K562 (cell line): ENCODE data around the gene NSUN3. TPM values are rescaled to one million over a fixed set of nuclear protein-coding genes. Genes with fewer than 3 reads are reported as not detected.
A peak's percentile ranks its signal among the peaks of the same experiment; 100 is the strongest.

ENCODE experiments used
- ATF7 ChIP-seq: fragments of 450-650 bp; IDR thresholded peaks from 2 replicates; pipeline ENCODE4 v1.7.1; 2014; ENCODE audit warnings: mild to moderate bottlenecking, moderate library complexity
- CC2D1A ChIP-seq: fragments of 450-650 bp; IDR thresholded peaks from 2 replicates; pipeline ENCODE4 v1.6.1; 2017; ENCODE audit warnings: mild to moderate bottlenecking
- CREBBP ChIP-seq: IDR thresholded peaks from one replicate; pipeline ENCODE4 v1.6.1; 2012; ENCODE audit warnings: low read depth, mild to moderate bottlenecking, control low read depth, inconsistent platforms, low read length
- FOXA1 ChIP-seq: fragments of 450-650 bp; IDR thresholded peaks from 2 replicates; pipeline ENCODE4 v1.6.1; 2016; ENCODE audit warnings: mild to moderate bottlenecking, borderline replicate concordance
- MAFF ChIP-seq: IDR thresholded peaks from 2 replicates; pipeline ENCODE4 v1.6.1; 2012; ENCODE audit warnings: low read length, improper control_type of control experiment
- MYBL2 ChIP-seq, 2 experiments: fragments of 450-650 bp in 1 of 2; sonication (generic) in 1 of 2; formaldehyde crosslinking in 1 of 2; IDR thresholded peaks; 2 replicates each; pipeline versions ENCODE4 v1.6.1 to v1.8.1; 2017 to 2022; ENCODE audit warnings: borderline replicate concordance in 1 of 2, inconsistent platforms in 1 of 2, low read depth in 1 of 2, mild to moderate bottlenecking in 1 of 2, missing genetic modification reagents in 1 of 2, moderate library complexity in 1 of 2
- NFE2 ChIP-seq: IDR thresholded peaks from 2 replicates; pipeline ENCODE4 v1.6.1; 2014; ENCODE audit warnings: antibody characterized with exemption, low read depth
- NFYB ChIP-seq: IDR thresholded peaks from 2 replicates; pipeline ENCODE4 v1.6.1; 2011; ENCODE audit warnings: mild to moderate bottlenecking, moderate library complexity; ENCODE audit not compliant: insufficient read length; ENCODE audit errors: extremely low read depth
- TRIM28 ChIP-seq: fragments of 450-650 bp; IDR thresholded peaks from 2 replicates; pipeline ENCODE4 v1.6.1; 2017
- U2AF1 ChIP-seq: fragments of 200-400 bp; formaldehyde crosslinking; optimal IDR thresholded peaks from 2 replicates; pipeline ENCODE3; 2017; ENCODE audit warnings: mild to moderate bottlenecking, low read depth, low read length, moderate library complexity
- YY1 ChIP-seq, 3 experiments: IDR thresholded peaks; 2 replicates each; pipeline ENCODE4 v1.6.1; 2011; ENCODE audit warnings: low read length in 2 of 3, mild to moderate bottlenecking in 2 of 3, moderate library complexity in 2 of 3, borderline replicate concordance in 1 of 3, control low read depth in 1 of 3, low read depth in 1 of 3; ENCODE audit not compliant: insufficient read depth in 3 of 3, insufficient replicate concordance in 2 of 3, control insufficient read depth in 1 of 3, insufficient read length in 1 of 3; ENCODE audit errors: extremely low read depth in 1 of 3
- ZBED1 ChIP-seq: IDR thresholded peaks from 2 replicates; pipeline ENCODE4 v1.6.1; 2014
- ZNF253 ChIP-seq: fragments of 250-450 bp; sonication (Bioruptor Pico); conservative IDR thresholded peaks from 2 replicates; pipeline ENCODE4 v1.6.1; 2021; ENCODE audit warnings: mild to moderate bottlenecking
- ZNF41 ChIP-seq: fragments of 250-450 bp; sonication (Bioruptor Pico); conservative IDR thresholded peaks from 2 replicates; pipeline ENCODE4 v1.4.0; 2020; ENCODE audit warnings: mild to moderate bottlenecking
- polyA plus RNA-seq, 8 experiments: library from polyadenylated mRNA; depleted of rRNA in 4 of 8; stranded (reverse) in 5 of 8; unstranded in 3 of 8; fragments of >200 nt; fragmentation: Nextera tagmentation in 2 of 8; fragmentation: Illumina TruSeq in 1 of 8; extraction: Ambion mirVana in 2 of 8; extraction: Trizol in 1 of 8; gene quantifications; 2 replicates each; pipeline versions ENCODE4 v1.2.1 to v1.2.3, GENCODE V29; 2011 to 2014; ENCODE audit warnings: inconsistent platforms in 1 of 8, missing spikeins in 1 of 8
- total RNA-seq, 7 experiments: library from RNA; depleted of rRNA in 6 of 7; stranded (reverse); fragments of >200 nt in 6 of 7; fragmentation: Illumina TruSeq in 2 of 7; extraction: Trizol in 2 of 7; gene quantifications; 2 replicates each; pipeline versions ENCODE4 v1.2.1 to v1.2.3, GENCODE V29; 2011 to 2021; ENCODE audit warnings: low replicate concordance in 1 of 7
- TF ChIP-seq, protein P1 (sequence below), 2 experiments: fragments of 450-650 bp; conservative IDR thresholded peaks; 2 replicates each; pipeline ENCODE4 v1.6.1; 2017; ENCODE audit warnings: mild to moderate bottlenecking in 2 of 2, moderate library complexity in 2 of 2
- TF ChIP-seq, protein P2 (sequence below), 2 experiments: fragments of 450-650 bp in 1 of 2; sonication (generic) in 1 of 2; formaldehyde crosslinking in 1 of 2; IDR thresholded peaks; 2 replicates each; pipeline versions ENCODE4 v1.7.1 to v1.9.0; 2016 to 2022; ENCODE audit warnings: inconsistent platforms in 1 of 2, mild to moderate bottlenecking in 1 of 2, missing genetic modification reagents in 1 of 2

Gene NSUN3
- total and polyA plus RNA-seq, 9 of the 15 experiments (the other 6 are each of a cell fraction or from before 2014, with no cell fraction given): 4.4 to 12.3 (median 7.6) TPM

DNA sequence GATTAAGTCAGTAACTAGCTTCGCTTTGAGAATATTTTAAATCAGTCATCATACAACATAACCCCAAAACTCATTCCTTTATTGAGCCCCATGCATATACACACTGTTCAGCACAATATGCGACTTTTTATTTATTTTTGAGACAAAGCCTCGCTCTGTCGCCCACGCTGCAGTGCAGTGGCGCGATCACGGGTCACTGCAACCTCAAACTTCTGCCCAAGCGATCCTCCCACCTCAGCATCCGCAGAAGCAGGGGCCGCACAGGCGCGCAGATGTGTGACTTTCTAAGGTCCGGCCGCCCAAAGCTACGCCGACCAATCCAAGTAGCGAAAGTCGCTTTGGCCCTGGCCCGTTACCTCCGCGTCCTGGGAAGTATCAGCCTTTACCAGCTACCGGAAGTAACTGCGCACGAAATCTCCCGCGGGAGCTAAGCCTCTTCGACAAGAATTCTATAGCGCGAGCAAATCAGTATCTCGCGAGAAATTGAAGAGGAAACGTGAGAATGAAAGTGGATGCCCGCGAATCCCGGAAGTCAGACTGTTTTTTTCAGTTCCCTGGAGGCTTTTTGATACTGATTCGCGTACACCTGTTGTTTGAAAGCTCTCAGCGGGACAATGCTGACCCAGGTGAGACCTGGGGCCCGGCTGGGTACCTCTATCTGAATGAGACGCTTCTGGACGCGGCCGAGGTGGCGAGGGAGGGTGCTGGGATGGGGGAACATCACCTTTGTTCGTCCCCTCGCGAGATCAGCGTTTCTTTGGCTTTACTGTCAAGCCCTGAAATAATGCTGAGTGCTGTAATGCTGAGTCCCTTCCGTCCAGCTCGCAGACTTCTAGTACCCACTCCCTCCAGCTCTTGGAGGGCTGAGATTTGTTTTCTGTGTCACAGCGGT is at the start of gene NSUN3, which contains the start of gene DHFR2 (continued):
- TF ChIP-seq U2AF1: no peak
- no peak for TF ChIP-seq FOXA1
- peak; percentile 35 for TF ChIP-seq MAFF
- TF ChIP-seq NFE2: peak; percentile 31; the same call in 1 of the 2 replicates
- no peak for TF ChIP-seq ZNF253 (CRISPR knock-in tag)
- TF ChIP-seq YY1 (IDR thresholded peaks at IDR 0.05; ENCODE audit: borderline replicate concordance in 1 of 3, control insufficient read depth in 1 of 3, extremely low read depth in 1 of 3, insufficient read depth in 3 of 3, insufficient read length in 1 of 3, insufficient replicate concordance in 2 of 3, low read depth in 1 of 3, low read length in 2 of 3): peak in 1 of 3 experiments; percentile 9
- TF ChIP-seq MYBL2 (IDR thresholded peaks at IDR 0.05; ENCODE audit: low read depth): peak; percentile 75
- TF ChIP-seq MYBL2 (CRISPR knock-in tag; IDR thresholded peaks at IDR 0.05; ENCODE audit: borderline replicate concordance): no peak
- TF ChIP-seq ZBED1: no peak
- TF ChIP-seq, protein P1, sequence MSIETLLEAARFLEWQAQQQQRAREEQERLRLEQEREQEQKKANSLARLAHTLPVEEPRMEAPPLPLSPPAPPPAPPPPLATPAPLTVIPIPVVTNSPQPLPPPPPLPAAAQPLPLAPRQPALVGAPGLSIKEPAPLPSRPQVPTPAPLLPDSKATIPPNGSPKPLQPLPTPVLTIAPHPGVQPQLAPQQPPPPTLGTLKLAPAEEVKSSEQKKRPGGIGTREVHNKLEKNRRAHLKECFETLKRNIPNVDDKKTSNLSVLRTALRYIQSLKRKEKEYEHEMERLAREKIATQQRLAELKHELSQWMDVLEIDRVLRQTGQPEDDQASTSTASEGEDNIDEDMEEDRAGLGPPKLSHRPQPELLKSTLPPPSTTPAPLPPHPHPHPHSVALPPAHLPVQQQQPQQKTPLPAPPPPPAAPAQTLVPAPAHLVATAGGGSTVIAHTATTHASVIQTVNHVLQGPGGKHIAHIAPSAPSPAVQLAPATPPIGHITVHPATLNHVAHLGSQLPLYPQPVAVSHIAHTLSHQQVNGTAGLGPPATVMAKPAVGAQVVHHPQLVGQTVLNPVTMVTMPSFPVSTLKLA (conservative IDR thresholded peaks at IDR 0.05): peak in 1 of 2 experiments; percentile 68; a peak in 2 of 4 replicates
- TF ChIP-seq CREBBP: no peak
- TF ChIP-seq TRIM28: no peak
- TF ChIP-seq, protein P2, sequence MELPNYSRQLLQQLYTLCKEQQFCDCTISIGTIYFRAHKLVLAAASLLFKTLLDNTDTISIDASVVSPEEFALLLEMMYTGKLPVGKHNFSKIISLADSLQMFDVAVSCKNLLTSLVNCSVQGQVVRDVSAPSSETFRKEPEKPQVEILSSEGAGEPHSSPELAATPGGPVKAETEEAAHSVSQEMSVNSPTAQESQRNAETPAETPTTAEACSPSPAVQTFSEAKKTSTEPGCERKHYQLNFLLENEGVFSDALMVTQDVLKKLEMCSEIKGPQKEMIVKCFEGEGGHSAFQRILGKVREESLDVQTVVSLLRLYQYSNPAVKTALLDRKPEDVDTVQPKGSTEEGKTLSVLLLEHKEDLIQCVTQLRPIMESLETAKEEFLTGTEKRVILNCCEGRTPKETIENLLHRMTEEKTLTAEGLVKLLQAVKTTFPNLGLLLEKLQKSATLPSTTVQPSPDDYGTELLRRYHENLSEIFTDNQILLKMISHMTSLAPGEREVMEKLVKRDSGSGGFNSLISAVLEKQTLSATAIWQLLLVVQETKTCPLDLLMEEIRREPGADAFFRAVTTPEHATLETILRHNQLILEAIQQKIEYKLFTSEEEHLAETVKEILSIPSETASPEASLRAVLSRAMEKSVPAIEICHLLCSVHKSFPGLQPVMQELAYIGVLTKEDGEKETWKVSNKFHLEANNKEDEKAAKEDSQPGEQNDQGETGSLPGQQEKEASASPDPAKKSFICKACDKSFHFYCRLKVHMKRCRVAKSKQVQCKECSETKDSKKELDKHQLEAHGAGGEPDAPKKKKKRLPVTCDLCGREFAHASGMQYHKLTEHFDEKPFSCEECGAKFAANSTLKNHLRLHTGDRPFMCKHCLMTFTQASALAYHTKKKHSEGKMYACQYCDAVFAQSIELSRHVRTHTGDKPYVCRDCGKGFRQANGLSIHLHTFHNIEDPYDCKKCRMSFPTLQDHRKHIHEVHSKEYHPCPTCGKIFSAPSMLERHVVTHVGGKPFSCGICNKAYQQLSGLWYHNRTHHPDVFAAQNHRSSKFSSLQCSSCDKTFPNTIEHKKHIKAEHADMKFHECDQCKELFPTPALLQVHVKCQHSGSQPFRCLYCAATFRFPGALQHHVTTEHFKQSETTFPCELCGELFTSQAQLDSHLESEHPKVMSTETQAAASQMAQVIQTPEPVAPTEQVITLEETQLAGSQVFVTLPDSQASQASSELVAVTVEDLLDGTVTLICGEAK (IDR thresholded peaks at IDR 0.05): no peak; the same call in 1 of the 2 replicates
- TF ChIP-seq, protein P2 (CRISPR knock-in tag; IDR thresholded peaks at IDR 0.05): no peak
- TF ChIP-seq ATF7: peak; percentile 57
- TF ChIP-seq NFYB: no peak
- 0 out of 2 replicates have a peak, but pooled peaks have one; percentile 39 for TF ChIP-seq CC2D1A
- TF ChIP-seq ZNF41 (CRISPR knock-in tag): no peak
